ENCODE measurements around the gene SCUBE1. TPM values are rescaled to one million over a fixed set of nuclear protein-coding genes. Genes with fewer than 3 reads are reported as not detected.
A peak's percentile ranks its signal among the peaks of the same experiment; 100 is the strongest.

SCUBE1 gene
- total and polyA plus RNA-seq, 4 experiments from 2014 or later = not detected

DNA sequence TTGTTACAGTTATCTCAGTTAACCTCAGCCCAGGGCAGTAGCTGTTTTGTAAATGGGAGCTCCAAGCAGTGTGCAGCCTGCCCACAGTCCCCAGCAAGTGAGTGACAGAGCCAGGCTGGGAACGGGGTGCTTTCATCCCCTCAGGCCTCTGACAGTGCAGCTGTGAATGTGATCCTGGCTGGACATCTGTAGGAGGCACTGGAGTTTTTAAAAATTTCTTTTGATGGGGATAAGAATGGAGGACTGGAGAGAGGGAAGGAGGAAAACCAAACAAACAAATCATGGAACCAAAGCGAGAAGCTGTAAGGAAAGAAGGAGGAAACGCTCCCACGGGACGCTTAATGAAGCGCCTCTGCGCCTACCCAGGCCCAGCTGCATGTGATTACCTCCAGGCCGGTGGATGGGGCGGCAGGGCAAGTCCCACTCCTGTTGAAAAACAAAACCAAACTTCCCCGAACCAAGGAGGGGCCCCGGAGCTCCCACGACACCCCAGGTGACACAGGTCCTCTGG lies 40.6 kb downstream of the SCUBE1 start:
- DNase-seq = no peak
- Histone ChIP-seq H3K36me3 (ENCODE audit: insufficient read depth, low read length) (no peaks in the 10 kb centered on the region), H3K4me1 (ENCODE audit: insufficient read depth, low read length) (no peaks in the 10 kb centered on the region), H3K4me3 (ENCODE audit: low read length in 2 of 2) (no peak overlapping the region), H3K9me3 (ENCODE audit: control insufficient read depth in 1 of 2, low read length in 2 of 2) (no peaks in the 10 kb centered on the region), H3K27me3 (ENCODE audit: insufficient read depth, low read length) (no peaks in the 10 kb centered on the region), H3K27ac (ENCODE audit: low read depth, low read length) (no peak overlapping the region)
- CTCF ChIA-PET (ENCODE audit: partially characterized antibody) = no interaction called here
- H3K4me3 Mint-ChIP-seq = no peak overlapping the region
- peaks cover 0 to 2% of the 10 kb centered on the region in 2 donors for H3K27me3 Mint-ChIP-seq
- H3K36me3 Mint-ChIP-seq = no peaks in the 10 kb centered on the region
- POLR2A ChIA-PET (ENCODE audit: partially characterized antibody) = no interaction called here
- intact Hi-C loops (cut with micrococcal nuclease) = no loop called here
- H3K9me3 Mint-ChIP-seq = no peaks in the 10 kb centered on the region
- peaks cover 0 to 2% (median 0%) of the 10 kb centered on the region in 4 donors for H3K4me1 Mint-ChIP-seq
- no peak overlapping the region for H3K27ac Mint-ChIP-seq

DNA sequence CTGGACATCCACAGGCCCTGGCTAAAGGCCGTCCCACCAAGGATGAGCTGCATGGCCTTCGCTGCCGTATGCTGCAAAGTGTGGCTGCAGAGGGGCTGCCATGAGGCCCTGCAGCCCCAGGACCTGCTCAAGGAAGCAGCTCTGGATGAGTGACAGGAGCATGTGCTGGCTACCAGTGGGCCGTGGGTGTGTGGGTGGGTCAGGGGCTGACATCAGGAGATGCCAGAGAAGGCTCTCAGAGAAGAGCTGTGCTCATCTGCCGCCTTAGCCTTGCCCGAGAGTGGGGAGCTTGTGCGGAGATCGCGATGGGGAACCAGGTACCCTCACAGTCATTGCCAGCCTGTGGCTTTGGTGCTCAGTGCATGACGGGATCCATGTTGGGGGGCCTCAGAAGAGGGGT lies 41.3 kb downstream of the SCUBE1 start:
- H3K27me3 Mint-ChIP-seq = peaks cover 0 to 2% of the 10 kb centered on the region in 2 donors
- H3K27me3 ChIP-seq (ENCODE audit: insufficient read depth, low read length) = no peaks in the 10 kb centered on the region
- ChIA-PET CTCF (ENCODE audit: partially characterized antibody) (no interaction called here), POLR2A (ENCODE audit: partially characterized antibody) (no interaction called here)
- H3K4me1 Mint-ChIP-seq = peaks cover 0 to 2% (median 0%) of the 10 kb centered on the region in 4 donors
- H3K4me3 ChIP-seq (ENCODE audit: low read length in 2 of 2) = no peak overlapping the region
- H3K4me1 ChIP-seq (ENCODE audit: insufficient read depth, low read length) = no peaks in the 10 kb centered on the region
- no peaks in the 10 kb centered on the region for H3K9me3 ChIP-seq (ENCODE audit: control insufficient read depth in 1 of 2, low read length in 2 of 2)
- no peaks in the 10 kb centered on the region for H3K36me3 Mint-ChIP-seq
- H3K4me3 Mint-ChIP-seq = no peak overlapping the region
- H3K36me3 ChIP-seq (ENCODE audit: insufficient read depth, low read length) = no peaks in the 10 kb centered on the region
- no peak overlapping the region for H3K27ac Mint-ChIP-seq
- H3K27ac ChIP-seq (ENCODE audit: low read depth, low read length) = no peak overlapping the region
- no peaks in the 10 kb centered on the region for H3K9me3 Mint-ChIP-seq
- no peak for DNase-seq
- intact Hi-C loops (cut with micrococcal nuclease) = no loop called here

DNA sequence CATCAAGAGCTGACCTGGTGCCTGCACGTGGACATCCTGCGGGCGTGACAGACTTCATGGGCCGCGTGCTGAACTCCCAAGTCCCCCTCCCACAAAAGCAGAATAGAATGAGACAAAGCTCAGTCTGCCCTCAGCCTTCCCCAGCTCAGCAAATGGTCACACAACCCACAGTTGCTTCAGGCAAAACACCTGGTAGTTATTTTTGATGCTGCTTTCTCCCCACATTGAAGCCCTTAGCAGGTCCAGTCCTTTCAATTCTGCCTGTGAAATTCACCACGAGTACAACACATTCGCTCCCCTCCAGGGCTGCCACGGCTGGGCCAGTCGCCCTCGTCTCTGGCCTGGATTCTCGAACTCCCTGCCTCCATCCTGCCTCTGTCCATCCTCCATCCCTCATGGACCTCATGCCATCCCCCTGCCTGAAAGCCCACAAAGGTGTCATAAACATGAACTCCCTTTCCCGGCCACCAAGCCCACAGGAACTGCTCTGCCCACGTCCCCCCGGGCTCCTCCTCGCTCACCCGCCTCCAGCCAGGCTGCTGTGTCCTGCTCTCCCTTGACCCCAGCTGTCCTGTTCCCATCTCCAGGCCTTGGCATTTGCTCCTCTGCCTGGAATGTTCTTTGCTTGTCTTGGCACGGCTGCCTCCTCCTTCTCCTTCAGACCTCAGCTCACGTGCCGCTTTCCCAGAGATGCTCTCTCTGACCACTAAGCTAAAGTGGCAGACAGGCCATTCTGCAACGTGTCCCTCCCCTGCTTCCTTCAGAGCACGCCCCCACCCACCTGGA lies 42.1 kb downstream of the SCUBE1 start:
- no peaks in the 10 kb centered on the region for H3K27me3 ChIP-seq (ENCODE audit: insufficient read depth, low read length)
- no peaks in the 10 kb centered on the region for H3K36me3 ChIP-seq (ENCODE audit: insufficient read depth, low read length)
- no peak overlapping the region for H3K27ac ChIP-seq (ENCODE audit: low read depth, low read length)
- ChIA-PET CTCF (ENCODE audit: partially characterized antibody) (no interaction called here), POLR2A (ENCODE audit: partially characterized antibody) (no interaction called here)
- H3K4me3 ChIP-seq (ENCODE audit: low read length in 2 of 2) = no peak overlapping the region
- intact Hi-C loops (cut with micrococcal nuclease) = no loop called here
- H3K9me3 ChIP-seq (ENCODE audit: control insufficient read depth in 1 of 2, low read length in 2 of 2) = no peaks in the 10 kb centered on the region
- Mint-ChIP-seq H3K4me1 (peaks cover 0 to 2% (median 0%) of the 10 kb centered on the region in 4 donors), H3K27ac (no peak overlapping the region), H3K36me3 (no peaks in the 10 kb centered on the region), H3K9me3 (no peaks in the 10 kb centered on the region), H3K4me3 (no peak overlapping the region), H3K27me3 (peaks cover 0 to 2% of the 10 kb centered on the region in 2 donors)
- no peak for DNase-seq
- H3K4me1 ChIP-seq (ENCODE audit: insufficient read depth, low read length) = no peaks in the 10 kb centered on the region

DNA sequence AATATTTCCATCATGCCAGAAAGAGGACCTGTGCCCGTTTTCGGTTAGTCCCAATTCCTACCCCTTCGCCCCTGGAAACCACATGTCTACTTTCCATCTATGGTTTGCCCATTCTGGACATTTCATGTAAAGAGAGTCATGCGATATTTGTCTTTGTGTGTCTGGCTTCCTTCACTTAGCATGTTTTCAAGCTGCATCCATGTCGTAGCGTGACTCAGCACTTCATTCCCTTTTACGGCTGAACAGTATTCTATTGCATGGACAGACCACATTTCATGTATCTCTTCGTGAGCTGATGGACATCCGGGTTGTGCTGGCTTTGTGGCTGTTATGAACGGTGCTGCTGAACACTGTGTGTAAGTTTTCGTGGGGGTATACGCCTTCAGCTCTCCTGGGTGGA lies 43.4 kb downstream of the SCUBE1 start:
- Histone ChIP-seq H3K27ac (ENCODE audit: low read depth, low read length) (no peak overlapping the region), H3K27me3 (ENCODE audit: insufficient read depth, low read length) (no peaks in the 10 kb centered on the region), H3K4me1 (ENCODE audit: insufficient read depth, low read length) (no peaks in the 10 kb centered on the region), H3K36me3 (ENCODE audit: insufficient read depth, low read length) (no peaks in the 10 kb centered on the region), H3K4me3 (ENCODE audit: low read length in 2 of 2) (no peak overlapping the region), H3K9me3 (ENCODE audit: control insufficient read depth in 1 of 2, low read length in 2 of 2) (no peaks in the 10 kb centered on the region)
- POLR2A ChIA-PET (ENCODE audit: partially characterized antibody) = no interaction called here
- DNase-seq = no peak
- Mint-ChIP-seq H3K4me3 (no peak overlapping the region), H3K36me3 (no peaks in the 10 kb centered on the region), H3K27ac (no peak overlapping the region), H3K27me3 (no peaks in the 10 kb centered on the region), H3K4me1 (peaks cover 0 to 2% (median 0%) of the 10 kb centered on the region in 4 donors), H3K9me3 (no peaks in the 10 kb centered on the region)
- CTCF ChIA-PET (ENCODE audit: partially characterized antibody) = no interaction called here
- intact Hi-C loops (cut with micrococcal nuclease) = no loop called here

DNA sequence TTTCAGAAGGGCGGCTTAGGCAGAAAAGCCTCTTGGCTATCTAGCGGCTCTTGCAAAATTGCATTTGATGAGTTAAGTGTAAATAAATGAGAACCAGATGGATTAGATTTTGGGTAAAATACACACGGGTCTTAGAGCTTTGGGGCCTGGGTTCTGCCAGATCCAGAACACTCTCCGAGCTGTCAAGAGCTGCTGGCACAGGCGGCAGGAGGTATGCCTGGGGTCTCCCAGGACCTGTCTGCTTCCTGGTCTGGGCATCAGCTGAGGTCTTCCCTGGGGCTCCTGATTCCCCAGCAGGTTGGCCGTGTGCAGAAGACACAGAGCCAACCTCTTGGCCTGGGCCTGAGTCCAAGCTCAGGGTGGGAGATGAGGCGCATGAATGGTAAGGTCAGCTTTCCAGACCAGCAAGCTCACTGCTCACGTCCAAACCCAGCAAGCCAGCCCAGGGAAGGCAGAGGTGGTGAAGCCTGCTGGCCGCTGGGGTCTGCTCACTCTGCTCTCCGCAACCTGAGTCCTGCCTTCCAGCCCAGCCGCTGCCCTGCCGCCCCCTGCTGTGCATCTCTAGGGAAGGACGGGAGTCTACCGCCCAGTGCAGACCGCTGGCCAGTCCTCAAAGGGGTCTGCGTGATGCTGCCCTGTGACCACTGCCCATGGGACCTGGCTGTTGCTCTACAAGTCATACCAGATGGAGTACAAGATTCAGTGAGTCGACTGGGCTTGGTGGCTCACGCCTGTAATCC lies 44.9 kb downstream of the SCUBE1 start:
- H3K27ac ChIP-seq (ENCODE audit: low read depth, low read length) = no peak overlapping the region
- H3K36me3 ChIP-seq (ENCODE audit: insufficient read depth, low read length) = no peaks in the 10 kb centered on the region
- no peak overlapping the region for H3K4me3 ChIP-seq (ENCODE audit: low read length in 2 of 2)
- intact Hi-C loops (cut with micrococcal nuclease) = no loop called here
- Mint-ChIP-seq H3K27ac (no peak overlapping the region), H3K27me3 (no peaks in the 10 kb centered on the region), H3K4me3 (no peak overlapping the region), H3K9me3 (no peaks in the 10 kb centered on the region), H3K36me3 (no peaks in the 10 kb centered on the region), H3K4me1 (peaks cover 0 to 2% (median 0%) of the 10 kb centered on the region in 4 donors)
- CTCF ChIA-PET (ENCODE audit: partially characterized antibody) = interaction anchor here (1.0 kb wide), 1 partner anchor 48 kb away, joined by 7 read pairs; no protein-coding TSS in a partner anchor
- POLR2A ChIA-PET (ENCODE audit: partially characterized antibody) = no interaction called here
- H3K27me3 ChIP-seq (ENCODE audit: insufficient read depth, low read length) = no peaks in the 10 kb centered on the region
- H3K4me1 ChIP-seq (ENCODE audit: insufficient read depth, low read length) = no peaks in the 10 kb centered on the region
- H3K9me3 ChIP-seq (ENCODE audit: control insufficient read depth in 1 of 2, low read length in 2 of 2) = no peaks in the 10 kb centered on the region
- peak in 1 of 5 donors; percentile 9 for DNase-seq

DNA sequence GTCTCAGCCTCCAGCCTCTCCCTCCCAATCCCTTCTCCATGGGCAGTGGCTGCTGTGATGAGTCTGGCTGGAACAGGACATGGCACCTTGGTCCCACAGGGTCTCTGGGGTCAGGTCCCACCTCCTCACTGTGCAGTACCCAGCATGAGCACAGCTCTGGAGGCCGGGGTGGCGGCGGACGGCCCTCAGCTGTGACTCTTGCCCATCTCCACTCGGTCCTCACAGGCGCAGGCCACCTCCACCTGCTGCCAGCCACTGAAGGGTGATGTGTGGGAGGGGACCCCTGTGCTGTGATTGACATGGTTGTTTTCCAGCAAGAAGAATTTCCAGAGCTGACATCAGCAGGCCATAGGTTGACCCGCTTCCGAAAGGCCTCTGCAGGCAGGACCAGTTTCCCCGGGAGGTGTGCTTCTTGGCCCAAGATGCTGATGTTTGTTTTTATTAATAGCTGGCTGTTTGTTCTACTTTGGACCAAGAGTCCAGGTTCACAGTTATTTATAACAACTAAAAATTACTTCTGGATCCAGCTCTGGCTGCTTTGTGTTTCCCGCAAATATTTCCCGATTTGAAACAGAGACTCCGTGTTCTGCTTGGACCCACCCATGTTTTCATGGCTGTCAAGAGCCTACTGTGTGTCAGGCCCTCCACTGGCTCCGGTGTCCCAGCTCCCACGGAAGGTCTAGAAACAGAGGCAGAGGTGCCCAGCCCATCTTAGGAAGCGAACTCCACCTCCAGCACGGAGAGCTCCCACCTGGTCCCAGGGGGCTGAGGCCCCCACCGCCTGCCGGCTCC lies 45.7 kb downstream of the SCUBE1 start:
- Mint-ChIP-seq H3K4me3 (no peak overlapping the region), H3K27ac (no peak overlapping the region), H3K4me1 (peaks cover 0 to 2% (median 0%) of the 10 kb centered on the region in 4 donors), H3K9me3 (no peaks in the 10 kb centered on the region), H3K36me3 (no peaks in the 10 kb centered on the region), H3K27me3 (no peaks in the 10 kb centered on the region)
- DNase-seq = peak in 1 of 5 donors; percentile 13
- POLR2A ChIA-PET (ENCODE audit: partially characterized antibody) = no interaction called here
- H3K4me3 ChIP-seq (ENCODE audit: low read length in 2 of 2) = no peak overlapping the region
- CTCF ChIA-PET (ENCODE audit: partially characterized antibody) = interaction anchor here (1.0 kb wide), 1 partner anchor 49 kb away, joined by 7 read pairs; no protein-coding TSS in a partner anchor
- H3K27me3 ChIP-seq (ENCODE audit: insufficient read depth, low read length) = no peaks in the 10 kb centered on the region
- no peaks in the 10 kb centered on the region for H3K4me1 ChIP-seq (ENCODE audit: insufficient read depth, low read length)
- no peak overlapping the region for H3K27ac ChIP-seq (ENCODE audit: low read depth, low read length)
- intact Hi-C loops (cut with micrococcal nuclease) = no loop called here
- H3K36me3 ChIP-seq (ENCODE audit: insufficient read depth, low read length) = no peaks in the 10 kb centered on the region
- H3K9me3 ChIP-seq (ENCODE audit: control insufficient read depth in 1 of 2, low read length in 2 of 2) = no peaks in the 10 kb centered on the region

All from CD4-positive, alpha-beta memory T cell (primary cell).